ENCODE results near the gene SLC37A1.

Gene SLC37A1

GRCh38 chr21:42532466-42533181, 19.0 kb downstream of the SLC37A1 start:
- peaks cover 0 to 6% of the 10 kb centered on the region in 2 experiments; a peak in 1 of 3 replicates for H3K36me3 ChIP-seq (ENCODE audit: control insufficient read depth in 2 of 2, insufficient read depth in 1 of 2, low read length in 2 of 2)
- peaks cover 6% of the 10 kb centered on the region; the same call in 1 of the 2 replicates for H3K4me1 ChIP-seq (ENCODE audit: control insufficient read depth, insufficient read depth, low read length)
- H3K4me3 ChIP-seq (ENCODE audit: low read depth, low read length) = no peak overlapping the region
- no peak overlapping the region for H3K27ac ChIP-seq (ENCODE audit: extremely low read depth, low read depth, low read length)
- no peak for TF ChIP-seq ZNF560 (tag by site-specific recombination; IDR thresholded peaks at IDR 0.05; ENCODE audit: borderline replicate concordance)
- no peak for TF ChIP-seq MYNN (tag by site-specific recombination; IDR thresholded peaks at IDR 0.05; ENCODE audit: borderline replicate concordance)
- TF ChIP-seq ZNF18 (tag by site-specific recombination; IDR thresholded peaks at IDR 0.05) = no peak
- TF ChIP-seq GLI4 (tag by site-specific recombination; IDR thresholded peaks at IDR 0.05) = no peak
- TF ChIP-seq KLF8 (tag by site-specific recombination; IDR thresholded peaks at IDR 0.05) = no peak
- no peak for TF ChIP-seq ZNF394 (tag by site-specific recombination; IDR thresholded peaks at IDR 0.05; ENCODE audit: borderline replicate concordance)
- TF ChIP-seq, protein P1, sequence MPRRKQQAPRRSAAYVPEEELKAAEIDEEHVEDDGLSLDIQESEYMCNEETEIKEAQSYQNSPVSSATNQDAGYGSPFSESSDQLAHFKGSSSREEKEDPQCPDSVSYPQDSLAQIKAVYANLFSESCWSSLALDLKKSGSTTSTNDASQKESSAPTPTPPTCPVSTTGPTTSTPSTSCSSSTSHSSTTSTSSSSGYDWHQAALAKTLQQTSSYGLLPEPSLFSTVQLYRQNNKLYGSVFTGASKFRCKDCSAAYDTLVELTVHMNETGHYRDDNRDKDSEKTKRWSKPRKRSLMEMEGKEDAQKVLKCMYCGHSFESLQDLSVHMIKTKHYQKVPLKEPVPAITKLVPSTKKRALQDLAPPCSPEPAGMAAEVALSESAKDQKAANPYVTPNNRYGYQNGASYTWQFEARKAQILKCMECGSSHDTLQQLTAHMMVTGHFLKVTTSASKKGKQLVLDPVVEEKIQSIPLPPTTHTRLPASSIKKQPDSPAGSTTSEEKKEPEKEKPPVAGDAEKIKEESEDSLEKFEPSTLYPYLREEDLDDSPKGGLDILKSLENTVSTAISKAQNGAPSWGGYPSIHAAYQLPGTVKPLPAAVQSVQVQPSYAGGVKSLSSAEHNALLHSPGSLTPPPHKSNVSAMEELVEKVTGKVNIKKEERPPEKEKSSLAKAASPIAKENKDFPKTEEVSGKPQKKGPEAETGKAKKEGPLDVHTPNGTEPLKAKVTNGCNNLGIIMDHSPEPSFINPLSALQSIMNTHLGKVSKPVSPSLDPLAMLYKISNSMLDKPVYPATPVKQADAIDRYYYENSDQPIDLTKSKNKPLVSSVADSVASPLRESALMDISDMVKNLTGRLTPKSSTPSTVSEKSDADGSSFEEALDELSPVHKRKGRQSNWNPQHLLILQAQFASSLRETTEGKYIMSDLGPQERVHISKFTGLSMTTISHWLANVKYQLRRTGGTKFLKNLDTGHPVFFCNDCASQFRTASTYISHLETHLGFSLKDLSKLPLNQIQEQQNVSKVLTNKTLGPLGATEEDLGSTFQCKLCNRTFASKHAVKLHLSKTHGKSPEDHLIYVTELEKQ (tag by site-specific recombination; IDR thresholded peaks at IDR 0.05; ENCODE audit: borderline replicate concordance) = no peak
- H3K9me3 ChIP-seq (ENCODE audit: control insufficient read depth, insufficient read depth, low read depth, low read length) = no peaks in the 10 kb centered on the region
- POLR2A ChIA-PET = no interaction called here
- CTCF ChIA-PET = interaction anchor here (1.3 kb wide), 1 partner anchor 223 kb away, joined by 4 read pairs; no protein-coding TSS in a partner anchor

GRCh38 chr21:42533306-42533962, 19.8 kb downstream of the SLC37A1 start:
- peaks cover 6% of the 10 kb centered on the region; the same call in 1 of the 2 replicates for H3K4me1 ChIP-seq (ENCODE audit: control insufficient read depth, insufficient read depth, low read length)
- no peak overlapping the region for H3K4me3 ChIP-seq (ENCODE audit: low read depth, low read length)
- CTCF ChIA-PET = interaction anchor here (0.6 kb wide), 1 partner anchor 43 kb away, joined by 4 read pairs; no protein-coding TSS in a partner anchor
- no peak overlapping the region for H3K27ac ChIP-seq (ENCODE audit: extremely low read depth, low read depth, low read length)
- H3K9me3 ChIP-seq (ENCODE audit: control insufficient read depth, insufficient read depth, low read depth, low read length) = no peaks in the 10 kb centered on the region
- POLR2A ChIA-PET = no interaction called here
- peaks cover 0 to 6% of the 10 kb centered on the region in 2 experiments; a peak in 1 of 3 replicates for H3K36me3 ChIP-seq (ENCODE audit: control insufficient read depth in 2 of 2, insufficient read depth in 1 of 2, low read length in 2 of 2)
- TF ChIP-seq GFI1B (tag by site-specific recombination; IDR thresholded peaks at IDR 0.05) (no peak), ZNF202 (tag by site-specific recombination; IDR thresholded peaks at IDR 0.05; ENCODE audit: borderline replicate concordance) (no peak), REST (tag by site-specific recombination; IDR thresholded peaks at IDR 0.05) (no peak), ZNF266 (tag by site-specific recombination; IDR thresholded peaks at IDR 0.05; ENCODE audit: low read depth) (no peak), KLF16 (tag by site-specific recombination; IDR thresholded peaks at IDR 0.05) (no peak), ZNF146 (tag by site-specific recombination; IDR thresholded peaks at IDR 0.05) (no peak), ZNF26 (tag by site-specific recombination; IDR thresholded peaks at IDR 0.05) (no peak), HOXA7 (CRISPR knock-in tag; IDR thresholded peaks at IDR 0.05; ENCODE audit: borderline replicate concordance) (no peak), ZNF433 (tag by site-specific recombination; IDR thresholded peaks at IDR 0.05; ENCODE audit: low read depth) (no peak), ZBTB17 (tag by site-specific recombination; IDR thresholded peaks at IDR 0.05) (no peak), ZNF658 (tag by site-specific recombination; IDR thresholded peaks at IDR 0.05) (no peak)
- TF ChIP-seq, protein P2, sequence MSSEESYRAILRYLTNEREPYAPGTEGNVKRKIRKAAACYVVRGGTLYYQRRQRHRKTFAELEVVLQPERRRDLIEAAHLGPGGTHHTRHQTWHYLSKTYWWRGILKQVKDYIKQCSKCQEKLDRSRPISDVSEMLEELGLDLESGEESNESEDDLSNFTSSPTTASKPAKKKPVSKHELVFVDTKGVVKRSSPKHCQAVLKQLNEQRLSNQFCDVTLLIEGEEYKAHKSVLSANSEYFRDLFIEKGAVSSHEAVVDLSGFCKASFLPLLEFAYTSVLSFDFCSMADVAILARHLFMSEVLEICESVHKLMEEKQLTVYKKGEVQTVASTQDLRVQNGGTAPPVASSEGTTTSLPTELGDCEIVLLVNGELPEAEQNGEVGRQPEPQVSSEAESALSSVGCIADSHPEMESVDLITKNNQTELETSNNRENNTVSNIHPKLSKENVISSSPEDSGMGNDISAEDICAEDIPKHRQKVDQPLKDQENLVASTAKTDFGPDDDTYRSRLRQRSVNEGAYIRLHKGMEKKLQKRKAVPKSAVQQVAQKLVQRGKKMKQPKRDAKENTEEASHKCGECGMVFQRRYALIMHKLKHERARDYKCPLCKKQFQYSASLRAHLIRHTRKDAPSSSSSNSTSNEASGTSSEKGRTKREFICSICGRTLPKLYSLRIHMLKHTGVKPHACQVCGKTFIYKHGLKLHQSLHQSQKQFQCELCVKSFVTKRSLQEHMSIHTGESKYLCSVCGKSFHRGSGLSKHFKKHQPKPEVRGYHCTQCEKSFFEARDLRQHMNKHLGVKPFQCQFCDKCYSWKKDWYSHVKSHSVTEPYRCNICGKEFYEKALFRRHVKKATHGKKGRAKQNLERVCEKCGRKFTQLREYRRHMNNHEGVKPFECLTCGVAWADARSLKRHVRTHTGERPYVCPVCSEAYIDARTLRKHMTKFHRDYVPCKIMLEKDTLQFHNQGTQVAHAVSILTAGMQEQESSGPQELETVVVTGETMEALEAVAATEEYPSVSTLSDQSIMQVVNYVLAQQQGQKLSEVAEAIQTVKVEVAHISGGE (tag by site-specific recombination; conservative IDR thresholded peaks at IDR 0.05; ENCODE audit: low read depth) = no peak
